IPS-18c (cell line): ENCODE data around the gene ERVV-1.
A peak's percentile ranks its signal among the peaks of the same experiment; 100 is the strongest.
"Not testable (repeated sequence)": the region's sequence is repeated elsewhere in the genome, so short reads cannot be mapped to it uniquely, and the experiment has no call there.

ENCODE experiments used
- H3K4me3 ChIP-seq: 2 replicates; pipeline ENCODE4 v1.7.0; 2013; ENCODE audit warnings: low read depth, mild to moderate bottlenecking, low read length, moderate library complexity; ENCODE audit not compliant: insufficient read depth
- H3K9me3 ChIP-seq: one replicate; pipeline ENCODE4 v1.6.1; 2013; ENCODE audit warnings: mild to moderate bottlenecking, low read length, moderate library complexity; ENCODE audit not compliant: control insufficient read depth, insufficient read depth

Gene ERVV-1, protein sequence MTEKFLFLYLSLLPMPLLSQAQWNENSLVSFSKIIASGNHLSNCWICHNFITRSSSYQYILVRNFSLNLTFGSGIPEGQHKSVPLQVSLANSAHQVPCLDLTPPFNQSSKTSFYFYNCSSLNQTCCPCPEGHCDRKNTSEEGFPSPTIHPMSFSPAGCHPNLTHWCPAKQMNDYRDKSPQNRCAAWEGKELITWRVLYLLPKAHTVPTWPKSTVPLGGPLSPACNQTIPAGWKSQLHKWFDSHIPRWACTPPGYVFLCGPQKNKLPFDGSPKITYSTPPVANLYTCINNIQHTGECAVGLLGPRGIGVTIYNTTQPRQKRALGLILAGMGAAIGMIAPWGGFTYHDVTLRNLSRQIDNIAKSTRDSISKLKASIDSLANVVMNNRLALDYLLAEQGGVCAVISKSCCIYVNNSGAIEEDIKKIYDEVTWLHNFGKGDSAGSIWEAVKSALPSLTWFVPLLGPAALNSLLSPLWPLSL

DNA sequence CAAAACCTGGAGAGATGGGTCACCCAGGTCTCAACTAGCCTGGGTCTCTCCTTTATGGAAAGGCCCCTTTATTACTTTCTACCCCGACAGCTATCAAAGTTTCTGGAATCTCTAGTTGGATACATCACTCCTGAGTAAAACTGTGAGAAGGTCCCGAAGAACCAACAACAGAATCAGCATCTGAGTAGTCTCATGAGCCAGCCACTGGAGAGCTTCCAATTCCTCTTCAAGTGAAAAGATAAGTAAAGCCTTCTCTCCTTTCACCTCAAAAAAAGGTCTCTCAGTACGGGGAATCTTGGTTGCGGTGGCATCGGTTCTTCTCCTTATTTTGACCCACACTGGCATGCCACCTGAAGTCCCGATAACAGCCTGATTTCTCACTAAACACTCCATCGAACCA lies at the start of gene ERVV-1:
ERVV-1 (plus strand) TSS at position 301 of the 400 bp plus-strand sequence. CDS start 170 bp downstream, outside the sequence.
- Histone ChIP-seq H3K9me3 (no peaks in the 10 kb centered on the region), H3K4me3 (no peak within 1 kb of the TSS)

DNA sequence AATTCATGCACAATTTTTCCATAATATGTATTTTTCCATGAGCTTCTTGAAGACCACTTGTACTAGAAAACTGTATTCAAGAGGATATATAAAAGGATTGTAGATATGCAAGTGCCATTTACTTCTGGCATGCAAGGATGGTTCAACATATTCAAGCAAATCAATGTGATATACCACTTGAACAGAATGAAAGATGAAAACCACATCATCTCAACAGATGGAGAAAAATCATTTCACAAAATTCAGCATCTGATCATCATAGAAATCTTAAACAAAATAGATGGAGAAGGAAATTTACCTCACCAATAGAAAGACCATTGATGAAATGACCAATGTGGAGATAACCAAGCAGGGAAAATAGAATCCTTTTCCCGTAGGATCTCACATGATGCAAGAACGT lies 45.9 kb upstream of the ERVV-1 start:
- no peak overlapping the region for H3K4me3 ChIP-seq
- H3K9me3 ChIP-seq = peaks cover 2% of the 10 kb centered on the region

DNA sequence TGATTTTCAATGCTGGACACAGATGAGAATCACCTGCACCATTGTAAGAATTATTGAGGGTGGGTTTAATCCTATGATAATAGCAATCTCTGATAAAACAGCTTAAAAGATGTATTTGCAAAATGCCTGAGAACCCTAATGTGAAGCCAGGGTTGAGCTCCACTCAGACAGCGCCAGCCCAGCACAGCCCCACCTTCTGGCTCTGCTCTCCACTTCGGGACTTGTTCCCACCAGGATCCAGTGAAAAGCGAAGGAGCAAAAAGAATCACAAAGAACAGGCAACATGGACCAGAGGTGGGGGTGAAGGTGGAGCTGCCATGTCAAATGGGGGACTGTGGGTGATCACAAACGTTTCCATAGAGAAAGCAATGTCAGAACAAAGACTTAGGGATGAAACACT lies 32.4 kb upstream of the ERVV-1 start:
- Histone ChIP-seq H3K4me3 (no peak overlapping the region), H3K9me3 (peaks cover 8% of the 10 kb centered on the region)

DNA sequence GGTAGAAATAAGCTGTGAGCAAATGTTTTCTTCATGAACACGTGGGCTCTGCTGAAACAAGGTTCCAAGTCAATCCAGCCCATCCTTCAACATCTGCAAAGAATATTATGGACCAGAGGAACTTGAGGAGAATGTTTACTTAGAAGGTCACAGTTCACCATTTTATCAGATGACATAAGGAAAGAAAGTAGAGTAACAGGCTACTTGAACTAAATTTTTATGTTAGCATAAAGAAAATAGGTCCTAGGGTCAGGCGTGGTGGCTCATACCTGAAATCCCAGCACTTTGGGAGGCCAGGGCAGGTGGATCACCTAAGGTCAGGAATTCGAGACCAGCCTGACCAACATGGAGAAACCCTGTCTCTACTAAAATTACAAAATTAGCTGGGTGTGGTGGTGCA lies 30.6 kb upstream of the ERVV-1 start:
- not testable (repeated sequence) for H3K4me3 ChIP-seq, H3K9me3 ChIP-seq

DNA sequence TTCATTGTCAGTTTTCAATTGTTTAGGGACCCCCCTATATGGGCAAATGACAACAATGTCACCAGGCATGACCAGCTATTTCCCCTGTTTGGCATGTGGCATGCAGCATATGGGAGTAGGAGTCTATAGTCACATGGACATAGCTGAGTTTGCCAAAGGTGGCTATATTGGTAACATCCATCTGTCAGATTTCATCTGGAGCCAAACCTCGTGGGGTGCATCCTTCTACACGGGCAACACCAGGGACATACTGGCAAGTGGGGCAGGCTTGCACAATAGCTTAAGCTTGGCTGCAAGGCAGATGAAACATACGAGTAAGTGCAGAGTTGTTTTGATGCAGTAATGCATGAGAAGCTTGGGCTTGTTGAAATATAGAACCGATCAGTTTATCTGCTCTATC lies 26.5 kb upstream of the ERVV-1 start:
- Histone ChIP-seq H3K4me3 (no peak overlapping the region), H3K9me3 (peaks cover 8% of the 10 kb centered on the region)

DNA sequence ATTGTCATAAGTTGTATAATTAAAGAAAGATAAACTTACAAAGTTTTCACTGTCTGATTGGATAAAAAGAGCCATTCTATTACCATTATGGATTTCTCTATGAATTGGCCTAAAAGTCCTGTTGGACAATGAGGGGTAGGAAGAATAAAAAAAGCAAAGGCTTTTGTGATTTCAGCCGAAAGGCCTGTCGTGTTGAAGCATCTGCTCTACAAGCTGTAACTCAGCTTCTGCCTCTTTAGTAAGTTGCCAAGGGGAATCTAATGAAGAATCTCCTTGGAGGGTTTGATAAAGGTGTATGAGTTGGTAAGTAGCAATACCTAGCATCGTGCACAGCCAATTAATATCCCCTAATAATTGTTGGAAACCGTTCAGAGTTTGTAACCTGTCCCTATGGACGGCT lies 25.2 kb upstream of the ERVV-1 start:
- Histone ChIP-seq H3K9me3 (peaks cover 8% of the 10 kb centered on the region), H3K4me3 (no peak overlapping the region)

DNA sequence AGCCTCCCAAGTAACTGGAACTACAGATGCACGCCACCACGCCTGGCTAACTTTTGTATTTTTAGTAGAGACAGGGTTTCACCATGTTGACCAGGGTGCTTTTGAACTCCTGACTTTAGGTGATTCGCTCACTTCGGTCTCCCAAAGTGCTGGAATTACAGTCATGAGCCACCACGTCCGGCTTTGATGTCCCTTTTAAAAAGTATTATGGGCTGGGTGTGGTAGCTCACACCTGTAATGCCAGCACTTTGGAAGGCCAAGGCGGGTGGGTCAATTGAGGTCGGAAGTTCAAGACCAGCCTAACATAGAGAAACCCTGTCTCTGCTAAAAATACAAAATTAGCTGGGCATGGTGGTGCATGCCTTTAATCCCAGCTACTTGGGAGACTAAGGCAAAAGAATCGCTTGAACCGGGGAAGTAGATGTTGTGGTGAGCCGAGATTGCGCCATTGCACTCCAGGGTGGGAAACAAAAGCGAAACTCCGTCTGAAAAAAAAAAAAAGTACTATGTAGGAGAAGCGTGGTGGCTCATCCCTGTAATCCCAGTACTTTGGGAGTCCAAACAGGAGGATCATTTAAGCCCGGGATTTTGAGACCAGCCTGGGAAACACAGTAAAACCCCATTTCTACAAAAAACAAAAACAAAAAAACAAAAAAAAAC lies 22.8 kb upstream of the ERVV-1 start:
- Histone ChIP-seq H3K9me3 (no peaks in the 10 kb centered on the region), H3K4me3 (no peak overlapping the region)

DNA sequence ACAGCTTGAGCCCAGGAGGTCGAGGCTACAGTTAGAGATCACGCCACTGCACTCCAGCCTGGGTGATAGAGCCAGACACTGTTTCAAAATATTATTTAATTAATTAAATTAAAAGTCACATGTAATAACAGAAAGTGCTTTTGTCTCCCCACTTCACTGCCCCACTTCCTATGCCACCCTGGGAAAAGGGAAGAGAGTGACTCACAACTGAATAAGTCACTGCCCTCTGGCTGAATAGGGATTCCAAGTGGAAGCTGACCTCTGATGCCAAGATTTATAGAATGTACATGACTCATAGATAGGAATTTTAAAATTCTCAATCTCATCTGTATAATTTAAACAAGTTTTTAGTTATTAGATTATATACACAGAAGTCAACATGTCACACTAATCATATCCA lies 22.2 kb upstream of the ERVV-1 start:
- no peak overlapping the region for H3K4me3 ChIP-seq
- no peaks in the 10 kb centered on the region for H3K9me3 ChIP-seq

DNA sequence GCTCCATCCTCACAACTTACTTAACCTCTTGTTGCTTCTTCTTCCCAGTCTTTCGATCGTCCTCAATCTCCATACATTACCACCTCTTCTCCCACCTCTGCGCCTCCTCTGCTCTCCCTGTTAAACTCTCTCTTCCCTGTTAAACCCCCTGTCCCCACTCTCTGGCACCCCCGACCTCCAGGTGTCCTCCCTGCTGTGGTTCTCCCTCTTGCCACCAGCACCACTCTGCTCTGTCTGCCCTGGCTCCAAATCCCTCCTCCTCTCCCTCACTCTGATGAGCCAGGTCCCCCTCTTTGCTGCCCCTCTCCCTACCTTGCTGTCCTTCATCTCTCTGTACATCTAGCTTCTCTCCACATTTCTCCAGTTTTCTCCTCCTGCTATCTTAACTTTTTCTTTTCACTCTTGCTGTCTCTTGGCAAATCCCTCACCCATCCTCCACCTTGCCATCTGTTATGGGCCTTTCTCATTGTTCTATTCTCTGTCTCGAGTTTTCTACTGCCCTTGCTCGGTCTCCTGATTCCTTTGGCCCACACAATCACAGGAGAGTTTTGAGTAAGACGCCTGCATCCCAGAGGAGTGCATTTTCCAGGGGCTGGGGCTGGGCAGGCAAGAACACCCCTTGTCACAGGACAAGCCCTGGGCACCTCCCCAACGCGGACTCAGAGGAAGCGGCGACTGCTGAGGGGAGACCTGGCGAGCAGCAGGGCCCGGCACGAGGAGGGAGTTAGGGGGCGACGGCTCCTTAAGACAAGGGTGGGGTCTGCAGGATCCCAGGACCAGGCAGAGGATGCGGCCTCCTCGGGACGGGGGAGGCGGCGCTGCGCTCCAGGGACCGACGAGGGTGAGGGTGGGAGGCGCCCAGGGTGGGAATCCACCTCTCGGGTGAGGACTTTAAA lies 21.4 kb upstream of the ERVV-1 start:
- peak overlapping the region; percentile 56 for H3K4me3 ChIP-seq
- no peaks in the 10 kb centered on the region for H3K9me3 ChIP-seq

DNA sequence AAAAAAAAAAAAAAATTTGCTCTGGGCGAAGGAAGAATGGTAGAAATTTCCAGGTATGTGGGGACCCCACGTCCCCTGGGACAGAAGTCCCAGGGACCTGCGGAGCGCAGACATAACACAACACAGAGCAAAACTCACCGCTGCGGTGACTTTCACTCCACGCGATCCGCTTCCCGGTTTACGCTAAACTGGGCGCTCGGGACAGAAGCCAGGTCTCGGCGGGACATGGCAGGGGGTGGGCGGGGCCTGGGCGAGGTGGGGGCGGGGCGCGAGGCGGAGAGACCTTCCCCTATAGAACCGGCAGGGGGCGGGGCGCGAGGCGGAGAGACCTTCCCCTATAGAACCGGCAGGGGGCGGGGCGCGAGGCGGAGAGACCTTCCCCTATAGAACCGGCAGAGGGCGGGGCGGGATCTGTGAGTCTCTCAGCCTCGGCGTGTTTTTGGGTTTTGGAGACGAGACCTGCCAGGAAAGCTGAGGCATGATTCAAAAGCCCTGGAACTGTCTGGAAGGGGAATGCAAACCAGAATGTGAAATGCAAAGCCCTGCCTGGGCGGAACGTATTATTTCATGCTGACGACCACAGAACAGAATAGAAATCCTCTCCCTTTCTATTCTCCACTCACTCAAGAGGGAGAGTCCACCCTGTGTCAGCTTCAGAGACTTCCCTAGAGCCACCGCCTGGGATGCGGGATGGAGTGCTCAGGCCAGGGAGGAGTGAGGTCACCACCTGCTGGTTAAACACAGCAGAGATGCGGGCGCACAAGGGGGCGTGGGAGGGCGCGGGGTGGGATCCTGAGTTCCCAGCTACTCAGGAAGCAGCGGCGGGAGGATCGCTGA lies 20.2 kb upstream of the ERVV-1 start:
- Histone ChIP-seq H3K9me3 (no peaks in the 10 kb centered on the region), H3K4me3 (peak overlapping the region; percentile 56; the same call in 1 of the 2 replicates)

DNA sequence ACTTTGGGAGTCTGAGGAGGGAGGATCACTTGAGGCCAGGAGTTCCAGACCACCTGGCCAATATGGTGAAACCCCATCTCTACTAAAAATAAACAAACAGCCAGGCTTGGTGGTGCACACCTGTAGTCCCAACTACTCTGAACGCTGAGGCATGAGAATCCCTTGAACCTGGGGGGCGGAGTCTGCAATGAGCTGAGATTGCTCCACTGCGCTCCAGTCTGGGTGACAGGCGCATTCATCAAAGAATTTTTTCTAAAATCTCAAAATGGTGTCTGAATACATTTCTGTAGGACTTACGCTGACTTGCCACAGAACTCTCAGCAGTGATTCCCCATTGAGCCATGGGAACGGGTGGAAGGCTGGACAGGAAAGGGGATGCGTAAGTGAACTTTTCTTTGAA lies 18.0 kb upstream of the ERVV-1 start:
- Histone ChIP-seq H3K4me3 (no peak overlapping the region), H3K9me3 (no peaks in the 10 kb centered on the region)

DNA sequence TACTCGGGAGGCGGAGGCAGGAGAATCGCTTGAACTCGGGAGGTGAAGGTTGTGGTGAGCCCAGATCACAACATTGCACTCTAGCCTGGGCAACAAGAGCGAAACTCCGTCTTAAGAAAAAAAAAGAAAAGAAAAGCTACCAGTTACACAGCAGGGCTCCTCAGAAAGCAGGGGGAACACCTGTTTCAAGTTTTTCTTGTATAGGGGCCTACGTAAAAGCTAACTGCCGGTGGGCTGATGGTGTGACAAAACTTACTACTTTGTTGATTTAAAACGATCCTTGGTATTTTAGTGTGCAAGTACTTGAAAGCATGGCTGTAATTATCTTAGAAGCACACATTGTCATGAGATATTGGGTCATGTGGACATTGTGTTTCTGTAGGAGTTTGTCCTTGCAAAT lies 15.7 kb upstream of the ERVV-1 start:
- Histone ChIP-seq H3K9me3 (no peaks in the 10 kb centered on the region), H3K4me3 (no peak overlapping the region)

DNA sequence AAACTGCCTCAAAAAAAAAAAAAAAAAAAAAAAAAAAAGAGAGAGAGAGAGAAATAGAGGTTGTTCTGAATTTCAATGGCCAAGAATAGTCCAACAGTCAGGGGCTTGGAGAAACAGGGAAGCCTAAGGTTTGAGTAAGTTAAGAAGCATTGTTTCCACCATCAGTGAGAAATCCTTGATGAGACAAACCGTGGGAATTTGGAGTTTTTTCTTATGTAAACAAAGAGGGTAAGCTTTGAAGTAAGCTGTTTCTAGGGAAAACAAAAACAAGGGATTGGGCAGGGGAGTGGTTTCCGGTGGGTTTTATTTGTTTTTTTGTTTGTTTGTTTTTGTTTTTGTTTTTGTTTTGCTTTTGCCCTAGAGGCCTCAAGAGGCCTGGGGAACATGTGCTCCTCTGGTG lies 11.2 kb upstream of the ERVV-1 start:
- Histone ChIP-seq H3K4me3 (no peak overlapping the region), H3K9me3 (peaks cover 2% of the 10 kb centered on the region)

DNA sequence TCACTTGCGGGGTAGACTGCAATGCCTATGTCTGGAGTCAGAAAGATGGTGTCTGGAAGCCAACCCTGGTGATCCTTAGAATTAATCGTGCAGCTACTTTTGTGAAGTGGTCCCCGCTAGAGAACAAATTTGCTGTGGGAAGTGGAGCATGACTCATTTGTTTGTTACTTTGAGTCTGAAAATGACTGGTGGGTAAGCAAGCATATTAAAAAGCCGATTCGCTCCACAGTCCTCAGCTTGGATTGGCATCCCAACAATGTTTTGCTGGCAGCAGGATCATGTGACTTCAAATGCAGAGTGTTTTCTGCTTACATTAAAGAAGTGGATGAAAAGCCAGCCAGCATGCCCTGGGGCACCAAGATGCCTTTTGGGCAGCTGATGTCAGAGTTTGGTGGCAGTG lies 9.5 kb upstream of the ERVV-1 start:
- peaks cover 2% of the 10 kb centered on the region for H3K9me3 ChIP-seq
- no peak overlapping the region for H3K4me3 ChIP-seq

DNA sequence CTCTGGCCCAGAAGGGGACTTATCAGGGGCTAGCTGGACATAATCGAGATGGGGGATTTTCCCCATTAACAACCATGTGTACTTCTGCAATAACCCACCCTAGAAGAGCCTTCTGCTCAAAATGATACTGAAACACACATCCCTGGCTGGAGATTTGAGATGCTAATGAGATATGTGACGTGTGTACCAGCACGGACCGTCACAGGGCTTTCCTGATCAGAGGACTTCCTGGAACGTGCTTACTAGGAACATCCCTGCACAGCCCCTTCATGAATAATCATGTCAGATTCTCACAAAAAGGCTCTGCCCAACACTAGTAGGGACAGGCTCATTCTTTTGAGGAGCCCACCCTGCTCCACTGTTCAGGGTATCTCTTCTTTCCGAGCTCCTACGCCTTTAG lies 6.5 kb upstream of the ERVV-1 start:
- Histone ChIP-seq H3K9me3 (peaks cover 2% of the 10 kb centered on the region), H3K4me3 (no peak overlapping the region)

DNA sequence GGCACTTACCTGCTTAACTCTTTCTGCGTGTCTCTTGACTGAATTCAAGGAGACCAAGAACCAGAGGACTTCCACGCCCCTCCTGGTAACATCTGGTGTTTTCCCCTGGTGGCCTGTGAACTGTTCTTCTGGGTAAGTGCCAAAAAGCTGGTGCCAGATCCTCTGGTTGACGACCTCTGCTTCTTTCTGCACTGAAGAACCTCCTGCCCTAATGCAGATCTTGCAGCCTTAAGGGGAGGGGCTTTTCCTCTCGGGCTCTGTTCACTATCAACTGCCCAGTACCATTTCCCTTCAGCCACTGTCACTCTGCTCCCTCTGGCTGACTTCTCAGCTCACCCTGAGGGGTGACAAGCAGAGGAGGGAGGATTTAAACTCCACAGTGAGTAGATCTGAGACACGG lies 6.1 kb upstream of the ERVV-1 start:
- Histone ChIP-seq H3K4me3 (no peak overlapping the region), H3K9me3 (peaks cover 2% of the 10 kb centered on the region)
